Retinal pigment epithelial cell (primary cell): ENCODE measurements around the gene ANKS1A.

ENCODE experiments used
- DNase-seq: peaks from one replicate; pipeline ENCODE4 v3.0.0-alpha.2; 2010; ENCODE audit warnings: low read depth
- H3K4me3 ChIP-seq: 2 replicates; pipeline ENCODE4 v1.5.1; 2011; ENCODE audit warnings: mild to moderate bottlenecking, low read length, control low read depth, moderate library complexity
- CTCF ChIP-seq: conservative IDR thresholded peaks from 2 replicates; pipeline ENCODE4 v1.5.1; 2011; ENCODE audit warnings: low read depth, low read length, control low read depth, inconsistent platforms

The ANKS1A gene

GRCh38 chr6:35055891-35056290, 166.8 kb downstream of the ANKS1A start:
- no peak for DNase-seq
- TF ChIP-seq CTCF: no peak
- no peak overlapping the region for H3K4me3 ChIP-seq

- no peak overlapping the region for H3K4me3 ChIP-seq
- no peak for DNase-seq
- no peak for TF ChIP-seq CTCF
These were observed 167.9 kb downstream of the ANKS1A start for GRCh38 chr6:35056952-35057351.

DNA sequence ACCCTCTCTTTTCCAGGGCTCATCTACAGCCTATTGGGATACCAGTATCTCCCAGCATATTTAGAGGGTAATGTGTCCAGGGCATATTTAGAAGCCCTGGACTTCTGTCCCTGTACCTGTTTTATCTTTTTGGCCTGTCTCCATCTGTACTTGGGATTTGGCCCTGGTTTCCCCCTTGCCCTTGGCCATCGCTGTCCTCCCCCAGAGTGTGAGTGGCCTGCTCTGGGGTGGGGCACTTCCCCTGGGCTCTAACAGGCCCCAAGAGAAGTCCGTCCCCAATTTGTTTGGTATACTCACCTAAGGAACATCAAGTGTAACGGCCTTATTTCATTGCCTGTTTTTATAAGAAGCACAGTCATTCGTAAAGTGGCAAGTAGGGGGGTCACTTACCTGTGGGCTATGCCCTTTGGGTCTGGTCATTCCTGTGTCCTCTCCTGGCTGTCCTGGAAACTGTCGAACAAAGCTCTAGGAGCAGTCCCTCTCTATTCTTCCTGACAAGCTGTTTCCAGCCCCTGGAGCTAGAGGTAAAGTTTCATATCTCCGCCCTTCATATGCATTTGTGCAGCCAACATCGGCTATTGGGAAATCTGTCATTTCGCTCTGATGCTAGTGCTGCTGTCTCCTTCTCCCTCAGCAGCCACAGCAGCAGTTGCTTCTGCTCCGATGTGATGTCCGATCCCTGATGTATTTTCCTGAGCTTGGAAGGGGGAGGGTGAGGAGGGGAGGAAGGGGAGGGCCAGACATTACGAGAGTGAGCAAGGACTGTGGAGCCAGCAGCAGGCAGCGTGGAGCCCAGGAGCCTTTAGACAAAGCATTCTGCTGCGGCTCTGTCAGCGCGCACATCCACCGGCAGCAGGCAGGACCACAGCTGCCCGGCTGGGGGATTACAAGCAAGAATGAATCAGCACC, 168.6 kb downstream of the ANKS1A start:
- TF ChIP-seq CTCF: no peak
- no peak for DNase-seq
- no peak overlapping the region for H3K4me3 ChIP-seq

- H3K4me3 ChIP-seq: no peak overlapping the region
- TF ChIP-seq CTCF: no peak
- DNase-seq: no peak
These were observed 169.3 kb downstream of the ANKS1A start for GRCh38 chr6:35058358-35058675.

DNA sequence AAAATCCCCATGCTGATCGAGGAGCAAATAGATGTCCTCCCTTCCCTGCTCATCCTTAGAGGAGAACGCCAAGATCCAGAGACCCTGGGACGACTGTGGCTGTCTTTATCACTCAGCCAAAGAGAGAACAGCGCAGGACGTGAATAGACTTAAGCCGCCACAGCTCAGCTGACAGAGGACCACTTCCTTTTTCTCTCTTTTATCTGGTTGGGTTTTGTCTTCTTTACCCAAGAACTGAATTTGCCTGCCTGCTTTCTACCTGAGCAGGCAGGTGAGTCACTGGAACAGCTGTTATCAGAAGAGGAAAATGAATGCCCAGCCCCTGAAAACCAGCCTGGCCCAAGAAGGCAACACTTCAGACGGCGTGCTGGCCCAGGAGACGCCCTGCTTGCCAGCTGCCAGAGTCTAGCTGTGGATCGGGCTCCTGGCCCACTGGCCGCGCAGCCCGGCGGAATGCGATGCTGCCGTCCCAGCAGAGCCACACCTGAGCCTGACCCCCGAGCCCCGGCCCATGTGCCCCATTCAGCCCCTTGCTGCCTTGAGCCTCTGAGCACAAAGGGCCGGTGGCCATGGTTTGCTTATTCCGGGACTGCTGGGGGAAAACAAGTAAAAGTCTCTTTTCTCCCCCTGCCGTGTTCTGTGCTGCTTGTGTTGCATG, 169.9 kb downstream of the ANKS1A start:
- DNase-seq: no peak
- TF ChIP-seq CTCF: no peak
- no peak overlapping the region for H3K4me3 ChIP-seq

- no peak overlapping the region for H3K4me3 ChIP-seq
- DNase-seq: no peak
- no peak for TF ChIP-seq CTCF
These were observed 170.7 kb downstream of the ANKS1A start for GRCh38 chr6:35059596-35060345.
